MM.1S (cell line): ENCODE results near the gene EPHA2.

ENCODE experiments used
- DNase-seq: peaks from one replicate; pipeline ENCODE4 v3.0.0-alpha.2; 2015
- H2AFZ ChIP-seq: fragments of 300-600 bp; sonication (generic); 2 replicates; pipeline ENCODE4 v1.6.0; 2016; ENCODE audit warnings: antibody characterized with exemption, low read length
- H3F3A ChIP-seq: fragments of 300-600 bp; sonication (generic); 2 replicates; pipeline ENCODE4 v1.6.1; 2016; ENCODE audit warnings: mild to moderate bottlenecking, antibody characterized with exemption, low read length, moderate library complexity, mixed read lengths; ENCODE audit not compliant: insufficient read depth
- H3K27ac ChIP-seq: fragments of 300-600 bp; sonication (generic); 2 replicates; pipeline ENCODE4 v1.5.1; 2016; ENCODE audit warnings: mild to moderate bottlenecking, low read length
- H3K27me3 ChIP-seq: fragments of 300-600 bp; sonication (generic); replicated peaks from 2 replicates; pipeline ENCODE4 v1.6.0; 2016; ENCODE audit warnings: low read length; ENCODE audit not compliant: insufficient read depth
- H3K36me3 ChIP-seq: fragments of 300-600 bp; sonication (generic); replicated peaks from 2 replicates; pipeline ENCODE4 v1.6.1; 2016; ENCODE audit warnings: mild to moderate bottlenecking, low read length, mixed read lengths; ENCODE audit not compliant: insufficient read depth
- H3K4me1 ChIP-seq: fragments of 300-600 bp; sonication (generic); 2 replicates; pipeline ENCODE4 v1.6.1; 2016; ENCODE audit warnings: low read length, mixed read lengths
- H3K4me2 ChIP-seq: fragments of 300-600 bp; sonication (generic); 2 replicates; pipeline ENCODE4 v1.6.0; 2016; ENCODE audit warnings: low read depth, low read length
- H3K4me3 ChIP-seq: fragments of 300-600 bp; sonication (generic); 2 replicates; pipeline ENCODE4 v1.5.1; 2016; ENCODE audit warnings: low read length, mixed read lengths
- H3K79me2 ChIP-seq: fragments of 300-600 bp; sonication (generic); 2 replicates; pipeline ENCODE4 v1.6.1; 2016; ENCODE audit warnings: mixed run types, low read length, mixed read lengths
- H3K9ac ChIP-seq: fragments of 300-600 bp; sonication (generic); 2 replicates; pipeline ENCODE4 v1.6.1; 2016; ENCODE audit warnings: low read length, mixed read lengths
- H3K9me2 ChIP-seq: fragments of 300-600 bp; sonication (generic); replicated peaks from 2 replicates; pipeline ENCODE4 v1.6.1; 2016; ENCODE audit warnings: mild to moderate bottlenecking, low read length, mixed read lengths; ENCODE audit not compliant: insufficient read depth
- H3K9me3 ChIP-seq: fragments of 300-600 bp; sonication (generic); replicated peaks from 2 replicates; pipeline ENCODE4 v1.6.1; 2016; ENCODE audit warnings: mild to moderate bottlenecking, low read length, mixed read lengths; ENCODE audit not compliant: insufficient read depth
- H4K20me1 ChIP-seq: fragments of 300-600 bp; sonication (generic); 2 replicates; pipeline ENCODE4 v1.6.1; 2016; ENCODE audit warnings: mild to moderate bottlenecking, low read length, moderate library complexity, mixed read lengths; ENCODE audit not compliant: insufficient read depth
- EZH2 ChIP-seq: fragments of 300-600 bp; sonication (generic); optimal IDR thresholded peaks from 2 replicates; pipeline ENCODE3; 2017; ENCODE audit warnings: low read depth, mild to moderate bottlenecking, antibody characterized with exemption, low read length, mixed read lengths
- EZH2phosphoT487 ChIP-seq: fragments of 300-600 bp; sonication (generic); IDR thresholded peaks from 2 replicates; pipeline ENCODE4 v1.6.1; 2018; ENCODE audit warnings: antibody characterized with exemption, low read length
- TF ChIP-seq, protein P1 (sequence below): fragments of 300-600 bp; sonication (generic); IDR thresholded peaks from 2 replicates; pipeline ENCODE4 v1.5.1; 2016; ENCODE audit warnings: antibody characterized with exemption, low read length, mixed read lengths

Gene EPHA2

DNA sequence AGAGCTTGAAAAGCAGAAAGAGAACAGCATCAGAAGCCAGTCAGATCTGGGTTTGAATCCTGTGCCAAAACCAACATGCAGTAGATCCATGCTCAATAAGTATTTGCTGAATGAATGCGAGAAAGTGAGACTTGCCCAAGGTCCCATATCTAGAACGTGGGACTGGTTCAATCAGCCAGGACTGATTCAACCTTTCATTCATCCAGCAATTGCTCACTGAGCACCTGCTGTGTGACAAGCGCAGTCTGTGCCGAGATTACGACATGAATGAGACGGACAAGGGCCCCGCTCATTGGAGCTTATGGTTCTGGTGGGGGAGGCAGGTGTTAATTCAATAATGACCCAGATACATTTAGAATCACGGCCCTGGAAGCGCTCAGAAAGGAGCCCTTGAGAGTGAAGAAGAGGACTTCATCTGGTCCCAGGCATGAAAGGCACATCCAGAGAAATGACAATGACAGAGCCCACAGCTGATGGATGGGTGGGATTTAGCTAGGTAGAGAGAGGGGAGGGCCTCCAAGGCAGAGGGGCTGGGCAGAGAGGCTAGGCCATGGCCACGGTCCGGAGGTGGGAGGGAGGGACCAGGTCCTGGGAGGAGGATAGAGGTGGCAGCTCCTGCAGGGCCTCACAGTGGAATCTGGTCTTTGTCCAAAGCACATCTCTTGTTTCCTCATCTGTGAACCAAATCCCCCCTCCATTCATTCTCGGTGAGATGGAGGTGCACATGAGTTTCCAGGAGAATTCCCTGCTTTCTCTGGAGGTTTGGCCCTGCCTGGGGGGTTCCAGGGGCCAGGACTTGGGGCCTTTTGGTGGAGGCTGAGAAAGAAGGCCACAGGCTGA lies 78.2 kb downstream of the EPHA2 start:
- H3K4me1 ChIP-seq = peaks cover 6% of the 10 kb centered on the region
- H3K9me3 ChIP-seq = no peaks in the 10 kb centered on the region
- no peak overlapping the region for H3K9ac ChIP-seq
- TF ChIP-seq EZH2phosphoT487 (no peak), EZH2 (no peak)
- TF ChIP-seq, protein P1, sequence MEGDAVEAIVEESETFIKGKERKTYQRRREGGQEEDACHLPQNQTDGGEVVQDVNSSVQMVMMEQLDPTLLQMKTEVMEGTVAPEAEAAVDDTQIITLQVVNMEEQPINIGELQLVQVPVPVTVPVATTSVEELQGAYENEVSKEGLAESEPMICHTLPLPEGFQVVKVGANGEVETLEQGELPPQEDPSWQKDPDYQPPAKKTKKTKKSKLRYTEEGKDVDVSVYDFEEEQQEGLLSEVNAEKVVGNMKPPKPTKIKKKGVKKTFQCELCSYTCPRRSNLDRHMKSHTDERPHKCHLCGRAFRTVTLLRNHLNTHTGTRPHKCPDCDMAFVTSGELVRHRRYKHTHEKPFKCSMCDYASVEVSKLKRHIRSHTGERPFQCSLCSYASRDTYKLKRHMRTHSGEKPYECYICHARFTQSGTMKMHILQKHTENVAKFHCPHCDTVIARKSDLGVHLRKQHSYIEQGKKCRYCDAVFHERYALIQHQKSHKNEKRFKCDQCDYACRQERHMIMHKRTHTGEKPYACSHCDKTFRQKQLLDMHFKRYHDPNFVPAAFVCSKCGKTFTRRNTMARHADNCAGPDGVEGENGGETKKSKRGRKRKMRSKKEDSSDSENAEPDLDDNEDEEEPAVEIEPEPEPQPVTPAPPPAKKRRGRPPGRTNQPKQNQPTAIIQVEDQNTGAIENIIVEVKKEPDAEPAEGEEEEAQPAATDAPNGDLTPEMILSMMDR = no peak
- H3K4me2 ChIP-seq = no peak overlapping the region
- H3K4me3 ChIP-seq = no peak overlapping the region
- H3F3A ChIP-seq = peaks cover 8% of the 10 kb centered on the region; the same call in 1 of the 2 replicates
- DNase-seq = no peak
- H2AFZ ChIP-seq = no peak overlapping the region
- no peaks in the 10 kb centered on the region for H3K36me3 ChIP-seq
- H3K27me3 ChIP-seq = peaks cover 4% of the 10 kb centered on the region
- H3K9me2 ChIP-seq = no peaks in the 10 kb centered on the region
- no peaks in the 10 kb centered on the region for H3K79me2 ChIP-seq
- H3K27ac ChIP-seq = no peak overlapping the region
- H4K20me1 ChIP-seq = no peaks in the 10 kb centered on the region

DNA sequence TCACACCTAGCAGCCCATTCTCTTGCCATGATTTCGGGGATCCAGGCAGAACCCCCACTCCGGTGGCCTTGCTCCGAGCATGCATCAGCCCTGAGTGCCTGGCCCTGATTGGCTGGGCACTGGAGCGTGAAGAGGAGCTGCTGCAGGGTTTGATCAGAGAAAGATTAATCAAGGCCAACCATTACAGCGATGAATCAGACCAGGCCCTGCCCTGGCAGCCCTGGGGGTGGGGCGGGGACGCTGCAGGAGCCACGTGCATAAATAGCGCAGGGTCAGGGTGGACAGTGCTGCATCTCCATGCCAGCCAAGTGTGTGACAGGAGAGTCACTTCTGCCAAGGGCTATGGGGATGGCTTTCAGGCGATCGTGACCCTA lies 79.0 kb downstream of the EPHA2 start:
- Histone ChIP-seq H3K9me2 (no peaks in the 10 kb centered on the region), H3K4me2 (no peak overlapping the region), H3K4me1 (peaks cover 6% of the 10 kb centered on the region), H3K9ac (no peak overlapping the region), H3K9me3 (no peaks in the 10 kb centered on the region), H3F3A (peaks cover 8% of the 10 kb centered on the region; the same call in 1 of the 2 replicates), H3K79me2 (no peaks in the 10 kb centered on the region), H3K27ac (no peak overlapping the region), H4K20me1 (no peaks in the 10 kb centered on the region), H2AFZ (no peak overlapping the region), H3K36me3 (no peaks in the 10 kb centered on the region), H3K4me3 (no peak overlapping the region), H3K27me3 (peaks cover 4% of the 10 kb centered on the region)
- no peak for TF ChIP-seq EZH2phosphoT487
- TF ChIP-seq, protein P1 = no peak
- TF ChIP-seq EZH2 = no peak
- DNase-seq = no peak

DNA sequence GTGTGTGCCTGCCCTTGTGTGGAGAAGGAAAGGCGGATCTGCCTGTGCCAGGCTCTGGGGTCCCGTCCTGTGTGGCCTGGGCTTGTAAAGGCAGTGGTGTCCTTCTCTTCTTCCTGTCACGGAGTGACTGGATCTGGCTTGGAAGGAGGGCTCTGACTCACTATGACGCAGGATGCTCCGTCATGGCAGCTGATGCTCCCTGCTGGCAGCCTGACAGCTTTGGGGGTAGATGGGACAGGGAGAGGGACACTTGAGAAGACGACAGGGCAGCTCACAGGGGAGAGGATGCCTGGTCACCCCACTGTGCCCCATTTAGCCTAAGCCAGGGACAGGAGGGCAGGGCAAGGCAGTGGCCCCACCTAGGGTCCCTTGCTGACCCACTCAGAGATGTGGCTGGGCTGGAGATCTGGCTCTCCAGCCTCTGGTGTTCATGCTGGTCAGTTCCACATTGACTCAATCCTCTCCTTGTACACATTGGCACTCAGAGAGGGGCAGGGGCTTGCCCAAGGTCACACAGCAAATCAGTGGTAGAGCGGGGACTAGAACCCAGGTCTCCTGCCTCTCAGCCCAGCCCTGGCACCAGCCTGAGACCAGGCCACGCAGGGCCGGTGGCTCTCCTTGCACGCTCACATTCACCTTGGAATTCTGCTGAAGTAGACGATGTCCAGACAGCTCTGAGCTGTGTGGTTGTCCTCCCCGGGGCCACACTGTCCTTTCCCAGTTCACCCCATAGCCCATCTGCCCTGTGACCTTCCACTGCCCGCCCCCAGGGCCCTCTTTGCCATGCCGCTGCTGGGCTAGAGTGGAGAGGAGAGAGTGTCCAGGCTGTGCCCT lies 79.6 kb downstream of the EPHA2 start:
- Histone ChIP-seq H3K4me2 (no peak overlapping the region), H3K4me1 (peaks cover 6% of the 10 kb centered on the region), H3K27me3 (peaks cover 4% of the 10 kb centered on the region), H4K20me1 (no peaks in the 10 kb centered on the region), H3K9me3 (no peaks in the 10 kb centered on the region), H3K4me3 (no peak overlapping the region), H3K36me3 (no peaks in the 10 kb centered on the region), H2AFZ (no peak overlapping the region), H3K27ac (no peak overlapping the region), H3K79me2 (no peaks in the 10 kb centered on the region), H3F3A (peaks cover 8% of the 10 kb centered on the region; the same call in 1 of the 2 replicates), H3K9me2 (no peaks in the 10 kb centered on the region), H3K9ac (no peak overlapping the region)
- DNase-seq = no peak
- TF ChIP-seq, protein P1 = no peak
